Muscle layer of duodenum (tissue), 2 donors: ENCODE data around the gene INAFM2.
A peak's percentile ranks its signal among the peaks of the same experiment; 100 is the strongest.

ENCODE experiments used
- H3K27ac ChIP-seq: one replicate; pipeline ENCODE4 v1.7.0; 2013; ENCODE audit warnings: mild to moderate bottlenecking, low read length
- H3K27me3 ChIP-seq: one replicate; pipeline ENCODE4 v1.7.0; 2013; ENCODE audit warnings: low read depth, mild to moderate bottlenecking, control low read depth, low read length
- H3K36me3 ChIP-seq, 2 donors: one replicate each; pipeline ENCODE4 v1.7.0; 2013; ENCODE audit warnings: low read length in 2 of 2, control low read depth in 1 of 2, mild to moderate bottlenecking in 1 of 2; ENCODE audit not compliant: insufficient read depth in 2 of 2, control insufficient read depth in 1 of 2
- H3K4me1 ChIP-seq, 2 donors: one replicate each; pipeline ENCODE4 v1.7.0; 2013; ENCODE audit warnings: low read length in 2 of 2, mild to moderate bottlenecking in 2 of 2, control low read depth in 1 of 2, moderate library complexity in 1 of 2; ENCODE audit not compliant: insufficient read depth in 2 of 2, control insufficient read depth in 1 of 2
- H3K4me3 ChIP-seq, 2 donors: one replicate each; pipeline ENCODE4 v1.7.0; 2013; ENCODE audit warnings: low read length in 2 of 2, low read depth in 1 of 2, mild to moderate bottlenecking in 1 of 2
- H3K9me3 ChIP-seq, 2 donors: one replicate each; pipeline ENCODE4 v1.7.0; 2013; ENCODE audit warnings: low read length in 2 of 2, control low read depth in 1 of 2, mild to moderate bottlenecking in 1 of 2; ENCODE audit not compliant: control insufficient read depth in 1 of 2
- donor health status: healthy.

The INAFM2 gene

GRCh38 chr15:40331637-40332036, 8.1 kb downstream of the INAFM2 start:
- H3K27ac ChIP-seq, result peak overlapping the region; percentile 88

GRCh38 chr15:40332113-40332781, 8.8 kb downstream of the INAFM2 start:
- peaks cover 29 to 83% of the 10 kb centered on the region in 2 donors for H3K4me1 ChIP-seq
- no peak overlapping the region for H3K4me3 ChIP-seq
- no peaks in the 10 kb centered on the region for H3K9me3 ChIP-seq
- H3K27me3 ChIP-seq, result no peaks in the 10 kb centered on the region
- H3K36me3 ChIP-seq, result peaks cover under 1 to 13% of the 10 kb centered on the region in 2 donors
- H3K27ac ChIP-seq, result peak overlapping the region; percentile 56

More at GRCh38 chr15:40331637-40332036, 8.1 kb downstream of the INAFM2 start:
- H3K4me3 ChIP-seq, result no peak overlapping the region
- H3K27me3 ChIP-seq, result no peaks in the 10 kb centered on the region
- peaks cover 23 to 82% of the 10 kb centered on the region in 2 donors for H3K4me1 ChIP-seq
- peaks cover 5 to 13% of the 10 kb centered on the region in 2 donors for H3K36me3 ChIP-seq
- no peaks in the 10 kb centered on the region for H3K9me3 ChIP-seq

GRCh38 chr15:40333922-40334492, 10.5 kb downstream of the INAFM2 start:
- Histone ChIP-seq H3K36me3 (peaks cover 0 to 13% of the 10 kb centered on the region in 2 donors), H3K27ac (peak overlapping the region; percentile 87), H3K4me1 (peaks cover 45 to 85% of the 10 kb centered on the region in 2 donors), H3K4me3 (peak overlapping the region in 1 of 2 donors; percentile 32), H3K9me3 (no peaks in the 10 kb centered on the region), H3K27me3 (no peaks in the 10 kb centered on the region)

GRCh38 chr15:40334541-40334940, 11.0 kb downstream of the INAFM2 start:
- peak overlapping the region; percentile 87 for H3K27ac ChIP-seq
- H3K4me1 ChIP-seq, result peaks cover 50 to 85% of the 10 kb centered on the region in 2 donors
- H3K36me3 ChIP-seq, result peaks cover 0 to 13% of the 10 kb centered on the region in 2 donors
- no peaks in the 10 kb centered on the region for H3K9me3 ChIP-seq
- H3K27me3 ChIP-seq, result no peaks in the 10 kb centered on the region
- H3K4me3 ChIP-seq, result no peak overlapping the region

GRCh38 chr15:40334941-40335795, 11.7 kb downstream of the INAFM2 start:
- Histone ChIP-seq H3K4me3 (no peak overlapping the region), H3K36me3 (peaks cover 0 to 14% of the 10 kb centered on the region in 2 donors), H3K27me3 (no peaks in the 10 kb centered on the region), H3K9me3 (no peaks in the 10 kb centered on the region), H3K4me1 (peaks cover 52 to 86% of the 10 kb centered on the region in 2 donors), H3K27ac (peak overlapping the region; percentile 87)

- Histone ChIP-seq H3K36me3 (peaks cover 0 to 18% of the 10 kb centered on the region in 2 donors), H3K27me3 (no peaks in the 10 kb centered on the region), H3K4me3 (no peak overlapping the region), H3K9me3 (no peaks in the 10 kb centered on the region), H3K4me1 (peaks cover 50 to 86% of the 10 kb centered on the region in 2 donors), H3K27ac (peak overlapping the region; percentile 93)
Observed at GRCh38 chr15:40335938-40336743, 12.6 kb downstream of the INAFM2 start.

GRCh38 chr15:40336744-40337122, 13.2 kb downstream of the INAFM2 start:
- peak overlapping the region; percentile 93 for H3K27ac ChIP-seq
- H3K4me1 ChIP-seq, result peaks cover 52 to 90% of the 10 kb centered on the region in 2 donors
- H3K4me3 ChIP-seq, result no peak overlapping the region
- peaks cover 0 to 18% of the 10 kb centered on the region in 2 donors for H3K36me3 ChIP-seq
- no peaks in the 10 kb centered on the region for H3K27me3 ChIP-seq
- H3K9me3 ChIP-seq, result no peaks in the 10 kb centered on the region

GRCh38 chr15:40337597-40337996, 14.1 kb downstream of the INAFM2 start:
- Histone ChIP-seq H3K4me1 (peaks cover 49 to 88% of the 10 kb centered on the region in 2 donors), H3K4me3 (peak overlapping the region in 1 of 2 donors; percentile 54), H3K36me3 (peaks cover 0 to 18% of the 10 kb centered on the region in 2 donors), H3K27me3 (no peaks in the 10 kb centered on the region), H3K27ac (peak overlapping the region; percentile 93), H3K9me3 (no peaks in the 10 kb centered on the region)

- peaks cover 51 to 89% of the 10 kb centered on the region in 2 donors for H3K4me1 ChIP-seq
- H3K27me3 ChIP-seq, result no peaks in the 10 kb centered on the region
- peak overlapping the region; percentile 54 to 56 for H3K4me3 ChIP-seq
- peaks cover 0 to 18% of the 10 kb centered on the region in 2 donors for H3K36me3 ChIP-seq
- no peaks in the 10 kb centered on the region for H3K9me3 ChIP-seq
- H3K27ac ChIP-seq, result peak overlapping the region; percentile 93
Observed at GRCh38 chr15:40338041-40338657, 14.7 kb downstream of the INAFM2 start.

- peaks cover 0 to 18% of the 10 kb centered on the region in 2 donors for H3K36me3 ChIP-seq
- peak overlapping the region; percentile 54 to 56 for H3K4me3 ChIP-seq
- no peaks in the 10 kb centered on the region for H3K9me3 ChIP-seq
Observed at GRCh38 chr15:40338921-40339620, 15.6 kb downstream of the INAFM2 start.

More at GRCh38 chr15:40338921-40339620, 15.6 kb downstream of the INAFM2 start:
- Histone ChIP-seq H3K27ac (peak overlapping the region; percentile 93), H3K4me1 (peaks cover 54 to 92% of the 10 kb centered on the region in 2 donors), H3K27me3 (no peaks in the 10 kb centered on the region)
